PFSK-1 (cell line): ENCODE results near the gene LTO1.

ENCODE experiments used
- POLR2AphosphoS5 ChIP-seq: IDR thresholded peaks from 2 replicates; pipeline ENCODE4 v1.6.1; 2012; ENCODE audit warnings: low read depth, mild to moderate bottlenecking, control low read depth, low read length, moderate library complexity
- SIN3A ChIP-seq: IDR thresholded peaks from 2 replicates; pipeline ENCODE4 v1.6.1; 2012; ENCODE audit warnings: mild to moderate bottlenecking, low read length, moderate library complexity, borderline replicate concordance; ENCODE audit not compliant: insufficient read depth
- TAF1 ChIP-seq: IDR thresholded peaks from 2 replicates; pipeline ENCODE4 v1.6.1; 2012; ENCODE audit warnings: low read length, control low read depth, borderline replicate concordance; ENCODE audit not compliant: insufficient read depth
- TF ChIP-seq, protein P1 (sequence below), 2 experiments: IDR thresholded peaks; 2 replicates each; pipeline versions ENCODE4 v1.6.1 to v1.8.0; 2011 to 2012; ENCODE audit warnings: low read depth in 2 of 2, low read length in 2 of 2, control low read depth in 1 of 2, inconsistent platforms in 1 of 2, mild to moderate bottlenecking in 1 of 2, moderate library complexity in 1 of 2; ENCODE audit not compliant: insufficient read depth in 1 of 2

DNA sequence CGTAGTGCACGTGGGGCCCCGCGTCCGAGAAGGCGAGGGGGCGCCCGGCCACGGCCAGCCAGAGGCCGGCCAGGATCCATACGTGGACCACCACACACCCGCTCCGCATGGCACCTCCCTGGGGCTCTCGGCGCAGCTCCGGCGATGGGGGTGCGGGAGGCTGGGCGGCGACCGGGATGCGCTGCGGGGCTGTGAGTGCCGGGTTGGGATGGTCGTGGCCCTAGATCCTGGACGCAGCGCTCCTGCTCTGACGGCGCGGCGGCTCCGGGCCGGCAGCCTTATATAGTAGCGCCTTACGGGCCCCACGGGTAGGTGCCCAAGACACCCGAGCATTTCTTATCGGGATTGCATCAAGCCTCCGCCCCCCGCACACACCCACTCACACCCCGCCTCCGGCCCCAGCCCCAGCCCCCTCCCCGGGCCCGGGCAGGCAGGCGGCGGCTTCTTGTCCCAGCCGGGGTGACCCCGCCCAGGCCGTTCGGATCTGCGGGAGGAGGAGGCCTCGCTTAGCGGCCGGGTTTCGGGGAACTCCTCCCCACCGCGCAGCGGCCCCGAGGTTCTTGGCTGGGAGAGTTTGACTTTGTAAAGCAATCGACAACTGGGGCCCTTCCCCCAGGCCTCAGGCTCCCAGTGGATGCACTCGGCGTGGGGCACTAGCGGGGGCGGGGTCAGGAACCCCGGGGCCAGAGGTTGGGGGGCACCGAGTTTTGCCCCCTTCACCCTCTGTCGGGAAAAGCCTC lies 28.8 kb upstream of the LTO1 start, which contains the start of gene FGF19:
- TF ChIP-seq POLR2AphosphoS5 (no peak), TAF1 (no peak), SIN3A (no peak)
- TF ChIP-seq, protein P1, sequence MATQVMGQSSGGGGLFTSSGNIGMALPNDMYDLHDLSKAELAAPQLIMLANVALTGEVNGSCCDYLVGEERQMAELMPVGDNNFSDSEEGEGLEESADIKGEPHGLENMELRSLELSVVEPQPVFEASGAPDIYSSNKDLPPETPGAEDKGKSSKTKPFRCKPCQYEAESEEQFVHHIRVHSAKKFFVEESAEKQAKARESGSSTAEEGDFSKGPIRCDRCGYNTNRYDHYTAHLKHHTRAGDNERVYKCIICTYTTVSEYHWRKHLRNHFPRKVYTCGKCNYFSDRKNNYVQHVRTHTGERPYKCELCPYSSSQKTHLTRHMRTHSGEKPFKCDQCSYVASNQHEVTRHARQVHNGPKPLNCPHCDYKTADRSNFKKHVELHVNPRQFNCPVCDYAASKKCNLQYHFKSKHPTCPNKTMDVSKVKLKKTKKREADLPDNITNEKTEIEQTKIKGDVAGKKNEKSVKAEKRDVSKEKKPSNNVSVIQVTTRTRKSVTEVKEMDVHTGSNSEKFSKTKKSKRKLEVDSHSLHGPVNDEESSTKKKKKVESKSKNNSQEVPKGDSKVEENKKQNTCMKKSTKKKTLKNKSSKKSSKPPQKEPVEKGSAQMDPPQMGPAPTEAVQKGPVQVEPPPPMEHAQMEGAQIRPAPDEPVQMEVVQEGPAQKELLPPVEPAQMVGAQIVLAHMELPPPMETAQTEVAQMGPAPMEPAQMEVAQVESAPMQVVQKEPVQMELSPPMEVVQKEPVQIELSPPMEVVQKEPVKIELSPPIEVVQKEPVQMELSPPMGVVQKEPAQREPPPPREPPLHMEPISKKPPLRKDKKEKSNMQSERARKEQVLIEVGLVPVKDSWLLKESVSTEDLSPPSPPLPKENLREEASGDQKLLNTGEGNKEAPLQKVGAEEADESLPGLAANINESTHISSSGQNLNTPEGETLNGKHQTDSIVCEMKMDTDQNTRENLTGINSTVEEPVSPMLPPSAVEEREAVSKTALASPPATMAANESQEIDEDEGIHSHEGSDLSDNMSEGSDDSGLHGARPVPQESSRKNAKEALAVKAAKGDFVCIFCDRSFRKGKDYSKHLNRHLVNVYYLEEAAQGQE (IDR thresholded peaks at IDR 0.05; ENCODE audit: insufficient read depth in 1 of 2, low read depth in 2 of 2, low read length in 2 of 2): no peak
